ENCODE results near the gene PHF2. TPM values are rescaled to one million over a fixed set of nuclear protein-coding genes. Genes with fewer than 3 reads are reported as not detected.

PHF2 gene
- total RNA-seq, 1 experiment from 2014 or later: 4.4 TPM

DNA sequence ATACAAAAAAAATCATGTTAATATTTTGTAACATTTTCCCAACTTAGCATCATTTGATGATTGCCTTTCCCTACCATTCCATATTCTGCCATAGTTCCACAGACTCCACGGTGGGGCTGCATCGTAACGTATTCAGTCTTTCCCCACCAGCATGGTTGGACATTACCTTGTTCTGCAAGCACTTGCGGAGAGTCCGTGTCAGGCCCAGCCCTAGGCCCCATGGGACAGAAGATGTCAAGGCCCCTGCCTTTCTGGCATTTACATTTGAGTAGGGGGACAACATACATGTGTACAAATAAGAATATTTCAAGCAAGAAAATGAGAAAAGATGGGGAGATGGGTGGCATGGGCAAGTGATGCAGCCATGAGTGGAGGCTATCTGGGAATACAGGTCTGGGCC, 8.2 kb upstream of the PHF2 start:
- DNase-seq (ENCODE audit: low read depth): no peak

DNA sequence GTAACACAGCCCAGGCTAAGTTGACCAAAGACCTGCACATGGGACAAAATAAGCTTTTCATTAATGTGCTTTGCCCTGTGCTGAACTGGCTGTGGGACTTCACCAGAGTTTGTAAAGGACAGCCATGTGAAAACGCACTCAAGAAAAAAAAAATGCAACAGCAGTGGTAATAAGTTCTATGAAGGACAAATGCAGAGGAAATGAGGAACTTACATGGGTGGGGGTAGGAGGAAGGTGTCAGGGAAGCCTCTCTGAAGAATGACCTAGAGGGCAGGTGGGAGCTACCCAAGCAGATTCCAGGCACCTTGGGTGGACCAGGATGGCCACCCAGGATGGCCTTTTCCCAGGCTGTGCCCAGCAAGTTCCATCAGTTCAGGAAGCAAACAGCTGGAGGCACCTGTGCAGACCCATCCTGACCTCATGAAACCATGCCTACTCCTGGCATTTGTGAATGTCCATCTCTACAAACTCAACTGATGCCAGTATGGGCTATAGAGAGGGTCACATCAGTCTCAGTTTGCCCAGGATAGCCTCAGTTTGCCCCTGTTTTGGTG, 6.7 kb upstream of the PHF2 start:
- DNase-seq (ENCODE audit: low read depth): no peak

DNA sequence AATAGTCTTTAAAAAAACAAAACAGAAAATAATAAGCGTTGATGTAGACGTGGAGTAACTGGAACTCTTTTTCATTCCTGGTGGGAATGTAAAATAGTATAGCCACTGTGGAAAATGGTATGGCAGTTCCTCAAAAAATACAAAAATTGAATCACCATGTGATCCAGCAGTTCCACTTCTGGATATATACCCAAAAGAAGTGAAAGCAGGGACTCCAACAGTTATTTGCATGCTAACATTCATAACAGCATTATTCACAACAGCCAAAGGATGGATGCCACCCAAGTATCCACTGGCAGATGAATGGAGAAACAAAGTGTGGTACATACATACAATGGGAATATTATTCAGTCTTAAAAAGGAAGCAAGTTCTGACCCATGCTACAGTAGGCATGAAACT, 4.2 kb upstream of the PHF2 start:
- DNase-seq (ENCODE audit: low read depth): no peak

DNA sequence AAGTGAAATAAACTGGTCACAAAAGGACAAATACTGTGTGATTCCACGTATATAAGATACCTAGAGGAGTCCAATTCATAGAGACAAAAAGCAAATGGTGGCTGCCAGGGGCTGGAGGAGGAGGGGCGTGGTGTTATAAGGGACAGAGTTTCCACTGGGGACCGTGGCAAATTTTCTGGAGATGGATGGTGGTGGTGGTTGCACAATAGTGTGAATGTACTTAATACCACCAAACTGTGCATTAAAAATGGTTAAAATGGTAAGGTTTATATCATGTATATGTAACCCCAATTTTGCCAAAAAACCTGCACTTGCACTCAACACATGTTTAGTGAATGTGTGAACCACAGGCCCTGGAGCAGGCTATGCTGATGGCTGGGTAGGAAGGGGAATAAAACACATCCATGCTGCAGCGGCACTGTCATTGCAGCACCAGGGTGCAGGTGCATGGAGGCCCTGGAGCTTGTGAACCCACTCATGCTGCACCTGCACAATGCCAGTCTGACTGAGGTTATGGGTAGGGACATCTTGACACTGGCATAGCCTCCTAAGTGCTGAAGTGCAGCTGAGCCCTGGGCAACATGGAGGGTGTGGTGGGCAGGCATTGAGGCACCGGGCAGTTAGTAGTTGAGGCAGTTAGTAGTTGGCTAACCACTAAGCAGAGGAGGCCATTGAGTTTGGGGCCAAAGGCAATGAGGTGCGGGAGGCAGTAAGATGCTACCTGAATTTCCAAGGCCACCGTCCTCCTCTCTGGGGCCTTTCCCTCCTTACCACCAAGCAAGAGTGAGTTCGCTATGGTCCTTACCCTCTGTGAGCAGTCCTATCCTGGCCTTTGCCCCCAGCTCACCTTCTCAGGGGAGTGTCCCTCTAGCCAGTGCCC, 3.5 kb upstream of the PHF2 start:
- DNase-seq (ENCODE audit: low read depth): no peak

DNA sequence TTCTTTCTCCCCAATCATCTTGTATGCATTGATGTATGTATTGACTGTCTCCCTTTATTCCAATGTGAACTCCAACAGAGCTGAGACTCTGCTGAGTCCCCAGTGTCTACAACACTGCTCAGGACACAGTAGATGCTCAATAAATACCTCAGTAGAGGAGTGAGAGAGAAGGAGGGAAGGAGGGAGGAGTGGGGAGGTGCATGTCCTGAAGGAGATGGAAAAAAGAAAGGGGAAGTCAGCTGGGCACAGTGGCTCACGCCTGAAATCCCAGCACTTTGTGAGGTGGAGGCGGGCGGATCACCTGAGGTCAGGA, 2.9 kb upstream of the PHF2 start:
- no peak for DNase-seq (ENCODE audit: low read depth)

DNA sequence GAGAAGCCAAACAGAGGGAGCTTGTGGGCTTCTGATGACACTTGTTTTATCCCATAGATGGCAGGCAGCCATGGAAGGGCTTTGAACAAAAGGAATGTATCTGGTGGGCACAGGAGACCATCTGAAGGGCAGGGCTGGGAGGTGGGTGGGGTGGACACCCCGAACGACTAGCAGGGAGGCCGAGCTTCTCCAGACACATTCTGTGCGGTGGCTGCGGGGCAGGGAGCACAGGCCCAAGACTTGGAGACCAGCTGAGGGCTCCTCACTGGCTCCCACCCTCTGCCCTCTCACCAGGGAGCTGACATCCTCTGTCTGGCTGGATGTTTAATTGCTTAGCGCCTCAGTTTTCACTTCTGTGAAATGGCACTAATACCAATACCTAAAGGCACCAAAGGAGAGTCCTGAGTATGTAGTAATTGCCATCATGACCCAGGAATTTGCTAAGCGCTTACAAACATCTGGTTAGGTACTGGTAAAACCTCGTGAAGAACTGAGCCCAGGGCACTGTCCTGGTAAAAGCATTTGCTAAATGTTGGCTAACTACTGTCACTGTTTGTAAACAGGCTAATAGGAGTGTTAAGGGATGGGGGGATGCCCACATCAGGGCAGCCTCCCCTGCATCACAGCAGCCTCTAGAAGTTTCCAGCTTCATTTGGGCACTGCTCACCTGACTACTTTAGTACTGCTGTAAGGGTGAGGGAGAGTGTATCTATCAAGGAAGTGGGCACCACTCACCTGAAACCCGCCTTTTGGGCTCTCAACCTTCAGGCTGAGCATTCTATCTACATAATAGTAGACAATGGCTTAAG, 2.1 kb upstream of the PHF2 start:
- DNase-seq (ENCODE audit: low read depth): no peak

DNA sequence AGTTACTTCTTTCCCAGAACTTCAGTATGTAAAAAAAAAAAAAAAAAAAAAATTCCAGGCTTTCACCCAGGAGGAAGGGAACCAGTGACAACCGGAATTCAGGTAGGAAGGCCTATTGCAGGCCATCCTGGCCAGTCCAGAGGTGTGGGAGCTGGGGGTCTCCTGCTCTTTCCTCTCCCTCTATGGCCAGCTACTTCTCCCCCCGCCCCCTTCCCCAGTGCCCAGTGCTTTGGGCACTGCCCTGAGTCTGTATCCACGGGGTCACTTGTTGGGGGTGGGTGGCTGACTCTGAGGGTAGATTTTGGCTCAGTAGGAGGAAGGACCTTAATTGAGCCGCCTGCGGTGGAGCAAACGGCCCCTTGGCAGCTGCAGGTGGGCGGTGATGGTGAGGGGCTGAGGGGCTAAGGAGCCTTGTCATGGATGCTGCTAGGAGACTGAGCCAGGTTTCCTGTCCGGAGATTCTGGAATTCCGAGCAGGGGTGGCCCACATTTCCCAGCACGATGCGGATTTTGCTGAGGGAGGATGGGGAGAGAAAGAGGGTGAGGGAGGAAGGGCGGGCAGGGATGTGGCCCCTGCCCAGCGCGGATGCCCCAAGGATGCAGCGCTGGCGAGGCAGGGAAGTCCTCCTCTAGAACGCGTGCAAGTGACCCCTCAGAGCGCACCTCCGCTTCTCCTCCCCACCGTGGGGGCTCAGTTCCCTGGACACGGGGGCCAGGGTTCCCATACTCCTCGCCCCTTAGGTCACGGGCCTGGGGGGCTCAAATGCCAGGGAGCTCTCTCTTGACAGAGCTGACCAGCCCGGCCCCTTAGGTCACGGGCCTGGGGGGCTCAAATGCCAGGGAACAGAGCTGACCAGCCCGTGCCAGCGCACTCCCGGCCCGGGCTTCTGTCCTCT, 1.2 kb upstream of the PHF2 start:
- no peak for DNase-seq (ENCODE audit: low read depth)

DNA sequence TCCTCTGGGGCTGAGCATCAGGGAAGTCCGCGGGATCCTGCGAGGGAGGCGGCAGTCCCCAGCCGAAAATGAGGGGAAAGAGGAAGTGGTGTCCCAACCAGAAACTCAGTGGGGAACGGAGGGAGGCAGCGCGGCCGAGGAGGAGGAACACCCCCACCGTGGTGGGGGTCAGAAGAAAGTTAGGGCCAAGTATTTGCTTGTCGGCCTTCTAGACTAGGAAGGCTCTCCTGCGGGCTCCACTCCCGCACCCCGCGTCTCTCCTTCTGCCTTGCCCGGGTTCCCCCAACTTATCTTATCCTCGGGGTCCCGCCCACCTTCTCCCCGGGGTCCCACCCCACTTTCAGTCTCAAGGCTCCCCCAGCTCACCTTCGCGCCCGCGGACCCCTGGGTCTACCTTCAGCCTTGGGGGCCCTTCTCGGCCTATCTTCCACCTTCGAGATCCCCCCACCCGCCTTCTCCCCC, 557 bp upstream of the PHF2 start:
- DNase-seq (ENCODE audit: low read depth): peak; percentile 28

DNA sequence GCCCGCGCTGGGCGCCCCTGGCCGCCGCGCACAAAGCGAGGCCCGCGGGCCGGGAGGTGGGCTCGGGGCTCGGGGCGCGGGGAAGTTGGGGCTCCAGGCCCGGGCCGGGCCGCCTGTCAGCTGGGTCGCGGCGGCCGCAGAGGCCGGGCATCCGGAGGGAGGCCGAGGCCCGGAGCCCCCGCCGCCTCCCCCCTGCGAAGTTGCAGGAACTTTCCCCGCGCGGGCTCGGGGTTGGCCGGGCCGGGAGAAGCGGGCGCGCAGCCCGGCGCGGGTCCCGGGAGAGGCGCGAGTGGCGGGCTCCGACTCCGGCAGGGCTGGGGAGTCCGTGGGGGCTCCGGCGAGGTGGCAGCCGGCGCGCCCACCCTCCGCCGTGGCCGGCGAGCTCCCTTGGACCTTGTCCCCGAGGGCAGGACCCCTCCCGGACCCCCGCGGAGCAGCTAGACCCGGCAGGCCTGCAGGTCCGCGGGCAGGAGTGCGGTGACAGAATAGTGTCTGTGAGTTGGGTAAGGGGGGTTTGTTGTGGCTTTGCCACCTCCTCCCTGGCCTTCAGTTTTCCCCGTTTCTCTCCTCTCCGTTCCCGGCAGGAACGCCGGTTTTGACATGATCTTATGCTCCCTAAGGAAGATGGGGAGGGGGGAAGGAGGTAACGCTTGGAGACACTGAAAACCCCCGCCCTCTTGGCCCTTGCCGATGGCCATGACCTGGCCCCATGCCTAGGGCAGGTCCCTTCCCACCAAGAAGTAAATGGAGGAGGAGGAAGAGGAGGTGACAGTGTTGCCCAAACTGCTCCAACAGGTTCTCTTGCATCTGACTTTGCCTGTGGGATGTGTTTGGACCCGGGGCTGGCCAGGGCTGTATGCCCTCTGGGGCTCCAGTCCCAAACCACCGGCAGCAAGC, 942 bp downstream of the PHF2 start:
- no peak for DNase-seq (ENCODE audit: low read depth)

DNA sequence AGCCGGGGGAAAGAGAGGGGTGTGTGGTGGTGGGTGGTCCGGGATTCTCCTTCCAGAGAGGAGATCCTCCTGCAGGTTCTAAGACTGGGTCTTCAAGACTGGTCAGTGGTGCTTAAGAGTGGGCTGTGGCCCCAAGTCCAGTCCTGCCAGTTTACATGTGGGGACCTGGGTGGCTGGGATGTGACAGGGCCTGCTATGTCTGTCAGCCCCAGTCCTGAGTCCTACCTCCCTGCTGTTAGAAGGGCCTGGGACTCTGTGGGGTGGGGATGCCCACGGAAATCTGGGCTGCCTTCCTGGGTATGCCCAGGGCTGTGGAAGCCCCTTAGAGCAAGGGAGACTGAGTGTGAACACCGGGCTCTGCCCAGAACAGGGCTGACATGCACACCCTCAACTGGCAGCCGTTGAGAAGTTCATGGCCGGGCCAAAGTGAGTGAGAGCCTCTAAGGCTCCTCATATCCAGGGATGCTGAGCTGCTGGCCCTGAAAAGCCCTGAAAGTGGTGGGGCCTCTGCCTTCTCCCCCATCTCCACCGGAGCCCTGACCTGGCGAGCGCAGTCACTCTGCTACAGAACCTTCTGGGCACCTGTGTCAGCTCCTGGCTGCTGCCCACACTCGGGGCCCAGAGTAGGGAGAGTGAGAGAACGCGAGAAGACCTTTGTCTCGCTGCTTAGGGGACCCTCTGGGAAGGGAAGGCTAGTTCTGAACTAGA, 1.7 kb downstream of the PHF2 start:
- no peak for DNase-seq (ENCODE audit: low read depth)

DNA sequence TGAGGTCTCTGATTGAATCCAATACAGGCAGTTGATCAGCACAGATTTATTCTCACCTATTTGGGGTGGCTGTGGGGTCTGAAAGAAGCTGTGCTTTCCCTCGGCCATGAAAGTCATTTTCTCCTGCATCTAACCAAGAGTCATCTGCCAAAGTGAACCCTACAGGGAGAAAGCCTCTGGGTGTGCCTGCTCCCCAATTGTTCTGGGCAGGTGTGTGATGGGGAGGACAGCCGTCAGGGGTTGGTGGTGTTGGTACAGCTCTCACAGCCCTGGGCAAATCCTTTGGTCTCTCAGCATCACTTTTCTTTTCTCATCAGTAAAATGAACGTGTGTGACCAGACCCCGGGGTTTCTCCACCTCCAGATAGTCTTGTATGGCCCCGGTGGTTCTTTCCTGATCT, 2.5 kb downstream of the PHF2 start:
- no peak for DNase-seq (ENCODE audit: low read depth)

DNA sequence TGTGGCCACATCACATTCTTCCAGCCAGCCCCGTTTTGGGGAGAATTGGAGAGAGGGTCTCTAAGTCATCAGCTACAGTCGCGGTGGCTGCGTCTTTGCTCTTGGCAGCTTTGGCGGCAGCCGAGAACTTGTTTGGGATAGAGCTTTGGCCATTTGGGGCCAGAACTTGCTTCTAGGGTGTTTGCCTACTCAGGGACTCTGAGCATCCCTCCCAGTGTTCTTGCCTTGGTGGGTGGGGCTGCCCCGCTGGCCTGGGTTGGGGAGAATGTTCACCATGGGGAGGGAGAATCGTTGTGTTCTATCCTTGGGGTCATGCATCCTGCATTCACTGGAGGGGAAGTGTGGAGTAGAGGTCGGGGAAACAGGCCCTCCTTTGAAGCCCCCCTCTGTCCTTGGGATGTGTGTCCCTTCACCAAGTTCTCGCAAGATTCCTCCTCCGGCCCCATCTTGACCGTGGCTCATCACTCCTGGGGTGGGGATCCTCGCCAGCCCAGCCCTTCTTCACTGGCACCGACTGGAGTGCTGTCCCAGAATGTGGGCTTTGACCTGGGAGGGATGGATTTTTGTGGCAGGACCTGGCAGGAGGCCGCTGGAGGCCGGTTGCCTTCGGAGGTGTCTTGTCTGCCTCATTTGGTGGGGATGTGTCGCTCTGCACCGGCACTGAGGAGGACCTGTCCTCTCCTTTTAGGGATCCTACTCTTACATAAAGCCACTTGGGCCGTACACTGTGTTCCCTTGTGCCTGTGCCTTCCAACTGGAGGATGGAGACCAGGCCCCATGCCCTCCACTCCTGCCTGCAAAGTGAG, 3.5 kb downstream of the PHF2 start:
- DNase-seq (ENCODE audit: low read depth): no peak

DNA sequence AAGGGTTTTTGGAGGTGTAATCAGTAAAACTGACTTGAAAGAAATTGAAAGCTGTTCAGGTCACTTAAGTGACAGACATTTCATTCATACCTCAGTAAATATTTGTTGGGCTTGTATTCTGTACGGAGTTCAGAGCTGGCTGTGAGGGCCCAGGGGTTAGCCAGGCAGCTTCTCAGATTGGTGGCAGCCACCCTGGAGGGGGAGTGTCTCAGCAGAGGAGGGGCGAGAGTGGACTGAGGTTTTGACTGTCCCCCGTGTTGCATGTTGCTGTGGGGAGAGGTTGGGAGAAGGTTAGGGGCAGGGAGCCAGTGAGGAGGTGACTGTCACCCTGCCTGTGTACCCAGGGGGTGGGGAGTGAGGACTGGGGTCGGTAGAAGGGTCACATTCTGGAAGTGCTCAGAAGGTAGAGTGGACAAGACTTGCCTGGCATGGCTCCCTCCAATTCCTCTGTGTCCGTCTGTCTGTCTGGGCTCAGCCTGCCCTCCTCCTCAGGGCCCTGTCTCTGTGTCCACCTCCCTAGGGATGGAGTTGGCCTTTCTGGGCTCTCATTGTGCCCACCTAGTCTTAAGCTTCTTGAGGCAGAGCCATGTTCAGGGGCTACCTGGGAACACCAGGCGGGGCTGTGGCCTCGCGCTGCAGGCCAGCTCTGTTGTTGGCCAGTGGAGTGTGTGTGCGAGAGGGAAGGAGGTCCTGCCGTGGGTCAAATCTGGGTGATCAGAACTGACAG, 4.4 kb downstream of the PHF2 start:
- no peak for DNase-seq (ENCODE audit: low read depth)

DNA sequence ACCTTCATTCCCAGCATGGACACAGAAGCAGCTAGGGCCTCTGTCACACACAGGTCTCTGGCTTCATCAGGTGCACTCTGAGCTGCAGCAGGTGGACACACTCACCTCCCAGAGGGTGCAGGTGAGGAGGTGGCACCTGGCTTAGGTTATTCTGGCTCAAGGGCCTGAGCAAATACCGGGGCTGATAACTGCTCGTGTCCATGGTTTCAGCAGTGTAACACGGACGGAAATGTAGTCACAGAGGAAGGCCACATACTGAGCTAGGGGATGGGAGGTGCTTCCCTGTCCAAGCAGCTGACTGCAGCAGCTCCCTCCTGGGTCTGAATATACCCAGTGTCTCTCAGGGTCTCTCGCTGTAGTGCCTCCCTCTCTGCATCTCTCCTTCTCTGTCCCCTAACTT, 5.7 kb downstream of the PHF2 start:
- no peak for DNase-seq (ENCODE audit: low read depth)

DNA sequence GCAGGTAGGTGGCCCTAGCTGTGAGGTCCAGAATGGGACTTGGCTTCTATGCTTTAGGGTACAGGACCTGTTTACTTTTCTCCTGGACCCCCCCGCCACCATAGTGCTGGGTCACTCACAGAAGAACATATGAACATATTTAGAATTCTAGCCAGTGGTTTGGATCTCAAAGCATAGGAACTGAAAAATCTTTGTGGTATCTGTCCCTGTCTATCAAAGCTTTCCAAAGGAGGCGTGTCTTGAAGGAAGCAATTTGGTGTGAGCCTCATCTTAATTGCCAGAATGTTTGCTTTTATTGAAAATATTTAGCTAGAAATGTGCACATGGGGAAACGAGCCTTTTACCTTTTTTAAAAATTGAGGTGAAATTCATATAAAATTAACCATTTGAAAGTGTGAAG, 6.2 kb downstream of the PHF2 start:
- no peak for DNase-seq (ENCODE audit: low read depth)

DNA sequence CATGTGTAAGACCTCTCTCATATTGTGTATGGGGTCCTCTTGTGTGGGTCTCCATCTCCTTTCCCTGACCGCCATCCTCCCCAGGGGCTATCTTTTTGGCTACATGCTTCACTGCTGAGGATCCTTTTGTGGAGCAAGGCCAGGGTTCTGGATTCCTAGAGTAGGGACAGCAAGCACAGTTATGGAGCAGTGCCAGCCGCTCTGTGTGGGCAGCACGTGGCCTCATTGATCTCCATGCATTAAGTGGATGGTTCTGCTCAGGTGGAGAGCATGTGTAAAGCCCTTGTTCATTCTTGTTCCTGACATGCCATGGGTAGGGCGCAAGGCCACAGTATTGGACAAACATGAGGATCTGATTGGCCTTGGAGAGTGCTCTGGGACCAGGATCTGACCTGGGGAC, 8.9 kb downstream of the PHF2 start:
- no peak for DNase-seq (ENCODE audit: low read depth)

DNA sequence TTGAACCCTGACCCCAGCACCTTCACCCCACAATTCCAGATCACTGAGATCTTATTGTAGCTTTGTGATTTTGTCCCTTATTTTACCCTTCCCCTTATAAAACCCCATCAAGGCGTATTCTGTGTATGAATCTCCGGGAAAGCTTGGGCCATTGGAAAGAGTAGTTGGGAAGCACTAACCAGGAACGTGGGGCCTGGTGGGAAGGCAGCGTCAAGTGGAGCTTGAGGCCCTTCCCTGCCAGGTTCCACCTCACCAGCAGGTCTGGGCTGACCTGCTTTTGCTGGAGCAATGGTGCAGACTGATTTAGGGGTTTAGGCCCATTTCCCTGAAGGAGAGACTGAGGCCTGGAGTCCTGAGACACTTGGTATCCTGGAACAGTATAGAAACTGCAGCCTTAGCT, 9.3 kb downstream of the PHF2 start:
- DNase-seq (ENCODE audit: low read depth): no peak

DNA sequence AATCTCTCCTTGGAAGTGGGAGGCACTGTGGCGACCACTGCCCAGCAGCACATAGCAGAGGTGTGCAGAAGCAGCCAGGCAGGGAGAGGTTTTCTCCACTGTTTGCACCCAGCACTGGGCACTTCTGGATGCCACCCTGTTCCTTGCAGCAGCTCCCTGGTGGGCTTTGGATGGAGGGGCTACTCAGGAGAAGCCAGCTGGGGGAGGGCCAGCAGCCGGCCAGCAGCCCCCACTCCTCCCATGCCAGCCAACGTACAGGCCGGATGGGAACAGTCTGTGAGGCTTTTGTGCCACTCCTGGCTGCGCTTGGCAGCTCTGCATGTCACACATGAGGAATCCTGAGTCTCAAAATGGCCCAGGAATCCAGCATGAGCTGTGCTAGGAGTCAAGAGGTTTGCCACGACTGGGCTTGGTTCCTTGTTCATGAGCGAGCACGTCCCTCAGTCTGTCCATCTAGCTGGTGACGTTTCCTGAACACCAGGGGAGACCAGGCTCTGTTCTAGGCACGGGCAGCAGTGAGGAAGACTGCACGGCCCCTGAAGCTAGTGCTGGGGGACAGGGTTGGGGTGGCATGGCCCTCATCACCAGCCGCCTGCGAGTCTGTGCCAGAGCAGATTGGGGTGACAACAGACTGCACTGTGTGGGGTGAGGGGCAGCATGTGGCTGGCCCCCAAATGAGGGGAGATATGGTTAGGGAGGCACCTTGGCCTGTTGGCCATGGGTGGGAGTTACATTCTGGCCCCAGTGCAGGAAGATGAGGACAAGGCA, 10.1 kb downstream of the PHF2 start:
- DNase-seq (ENCODE audit: low read depth): no peak
